Stimulated activated naive B cell treated with anti-CD40 and anti-IgM and Interleukin-4, amounts not matched to agents 10 μg/mL and 1 μg/mL and 100 μg/mL, for 72 hours (primary cell): ENCODE measurements around the gene GHITM.

Experiments used
- ATAC-seq, 2 donors: fragments of 150-1000 bp; cut with Tn5 transposase; replicated peaks; 2 replicates each; pipeline ENCODE4 v1.10.0; 2021; ENCODE audit warnings: moderate library complexity in 1 of 2
- DNase-seq: peaks from one replicate; pipeline ENCODE4 v3.0.0; 2021
- H3K27ac Mint-ChIP-seq: one replicate; pipeline ENCODE4 v1.8.0; 2022; ENCODE audit warnings: mild to moderate bottlenecking, mixed read lengths
- H3K27me3 Mint-ChIP-seq, 2 donors: one replicate each; pipeline ENCODE4 v1.8.0; 2022; ENCODE audit warnings: mixed read lengths in 2 of 2
- H3K36me3 Mint-ChIP-seq, 2 donors: one replicate each; pipeline ENCODE4 v1.8.0; 2022; ENCODE audit warnings: mixed read lengths in 2 of 2, mild to moderate bottlenecking in 1 of 2
- H3K4me1 Mint-ChIP-seq, 2 donors: one replicate each; pipeline ENCODE4 v1.8.0; 2022; ENCODE audit warnings: mixed read lengths in 2 of 2, mild to moderate bottlenecking in 1 of 2
- H3K4me3 Mint-ChIP-seq, 2 donors: one replicate each; pipeline ENCODE4 v1.8.0; 2022; ENCODE audit warnings: mild to moderate bottlenecking in 2 of 2, mixed read lengths in 2 of 2, moderate library complexity in 1 of 2
- H3K9me3 Mint-ChIP-seq, 2 donors: one replicate each; pipeline ENCODE4 v1.8.0; 2022; ENCODE audit warnings: mixed read lengths in 2 of 2, mild to moderate bottlenecking in 1 of 2

Gene GHITM

DNA sequence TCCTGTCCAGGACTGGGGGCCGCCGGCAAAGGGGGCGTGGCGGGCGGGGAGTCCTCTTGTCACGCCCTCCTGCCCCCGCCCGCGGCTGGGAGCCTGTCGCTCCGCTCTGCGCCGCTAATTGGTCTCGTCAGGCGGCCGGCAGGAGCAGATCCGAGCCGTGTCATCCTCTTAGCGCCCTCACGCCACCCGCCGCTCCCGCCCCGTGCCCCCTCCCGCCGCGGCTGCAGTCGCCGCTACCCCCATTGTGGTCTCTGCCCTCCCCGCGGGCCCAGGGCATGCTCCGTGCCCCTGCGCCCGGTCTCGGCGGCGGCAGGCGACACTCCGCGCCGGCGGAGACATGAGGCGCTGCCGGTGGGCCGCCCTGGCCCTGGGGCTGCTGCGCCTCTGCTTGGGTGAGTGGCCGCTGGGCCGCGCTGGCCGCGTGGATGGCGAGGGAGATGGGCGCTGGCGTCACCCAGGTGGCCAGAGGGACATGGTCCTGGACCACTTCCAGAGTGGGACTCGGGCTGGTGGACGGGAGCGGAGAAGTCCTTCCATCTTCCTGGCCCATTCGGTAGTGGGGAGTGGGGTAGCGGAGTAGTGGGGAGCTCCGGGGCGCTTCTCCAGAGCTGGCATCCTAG lies 55.2 kb downstream of the GHITM start, which contains the start of gene CDHR1:
TSS of gene CDHR1 (plus strand) at position 114 of the 620 bp plus-strand sequence. CDS start at position 338, 224 bp downstream.
- H3K36me3 Mint-ChIP-seq = no peaks in the 10 kb centered on the region
- ATAC-seq (peak; percentile 79 to 81), DNase-seq (no peak)
- no peaks in the 10 kb centered on the region for H3K9me3 Mint-ChIP-seq
- H3K4me1 Mint-ChIP-seq = peaks cover 4 to 5% of the 10 kb centered on the region in 2 donors
- peak within 1 kb of the TSS; percentile 74 to 75 for H3K4me3 Mint-ChIP-seq
- peaks cover 53 to 70% of the 10 kb centered on the region in 2 donors for H3K27me3 Mint-ChIP-seq
- H3K27ac Mint-ChIP-seq = no peak within 1 kb of the TSS

DNA sequence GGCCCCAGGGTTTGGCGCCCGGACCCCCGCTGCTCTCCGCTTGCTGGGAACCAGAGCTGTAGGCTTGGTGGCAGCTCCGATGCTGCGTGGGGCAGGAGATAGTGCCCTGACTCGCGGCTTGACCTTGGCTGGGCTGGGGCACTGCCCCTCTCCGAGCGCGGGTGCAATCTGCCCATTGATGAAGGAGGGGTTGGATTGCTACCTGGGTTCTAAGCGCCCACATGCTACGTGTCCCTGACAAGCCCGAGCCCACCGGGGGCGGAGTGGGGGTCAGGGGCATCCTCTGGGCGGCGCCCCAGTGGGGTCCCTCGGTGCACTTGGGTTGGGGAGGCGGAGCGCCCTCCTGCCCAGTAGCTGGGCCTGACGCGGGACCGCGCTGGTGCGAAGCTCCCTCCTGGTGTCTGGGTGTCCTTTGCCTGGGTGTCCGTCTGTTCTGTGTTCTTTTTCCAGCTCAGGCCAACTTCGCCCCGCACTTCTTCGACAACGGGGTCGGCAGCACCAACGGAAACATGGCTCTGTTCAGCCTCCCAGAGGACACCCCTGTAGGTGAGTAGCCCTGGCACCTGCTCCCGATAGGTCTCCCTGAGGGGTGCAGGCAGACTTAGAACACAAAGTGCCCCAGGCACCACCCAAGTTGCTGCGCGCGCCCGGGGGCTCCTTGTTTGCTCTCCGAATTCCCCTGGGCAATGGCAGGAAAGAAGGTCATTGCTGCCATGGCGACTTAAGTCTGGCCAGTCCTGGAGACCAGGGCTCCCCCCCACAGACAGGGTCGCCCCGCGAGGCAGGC lies 55.9 kb downstream of the GHITM start:
- peak overlapping the region; percentile 74 to 75 for H3K4me3 Mint-ChIP-seq
- no peak overlapping the region for H3K27ac Mint-ChIP-seq
- peaks cover 55 to 71% of the 10 kb centered on the region in 2 donors for H3K27me3 Mint-ChIP-seq
- peaks cover 4 to 5% of the 10 kb centered on the region in 2 donors for H3K4me1 Mint-ChIP-seq
- no peak for DNase-seq
- no peaks in the 10 kb centered on the region for H3K36me3 Mint-ChIP-seq
- ATAC-seq = peak in 1 of 2 donors; percentile 7
- no peaks in the 10 kb centered on the region for H3K9me3 Mint-ChIP-seq

DNA sequence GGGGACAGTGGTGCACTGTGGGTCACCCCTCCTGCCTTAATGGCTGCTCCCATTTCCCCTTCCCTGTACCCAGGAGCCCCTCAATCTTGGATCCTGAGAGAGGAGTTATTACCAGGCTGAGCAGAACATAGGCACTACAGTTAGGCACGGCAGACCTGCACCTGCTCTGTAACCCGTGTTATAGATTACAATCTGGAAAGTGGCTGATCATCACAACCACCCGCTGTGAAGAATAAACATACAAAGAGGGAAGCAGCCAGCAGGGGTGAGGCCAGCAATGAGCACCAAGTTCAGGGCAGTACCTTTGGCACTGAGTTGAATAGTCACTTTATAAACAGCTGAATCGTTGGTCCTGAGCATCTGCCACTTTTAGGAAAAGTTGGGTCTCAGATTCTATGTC lies 56.8 kb downstream of the GHITM start:
- H3K27me3 Mint-ChIP-seq = peaks cover 57 to 73% of the 10 kb centered on the region in 2 donors
- ATAC-seq = peak in 1 of 2 donors; percentile 17
- H3K4me1 Mint-ChIP-seq = peaks cover 4 to 5% of the 10 kb centered on the region in 2 donors
- H3K36me3 Mint-ChIP-seq = no peaks in the 10 kb centered on the region
- H3K4me3 Mint-ChIP-seq = no peak overlapping the region
- H3K9me3 Mint-ChIP-seq = no peaks in the 10 kb centered on the region
- H3K27ac Mint-ChIP-seq = no peak overlapping the region
- no peak for DNase-seq

DNA sequence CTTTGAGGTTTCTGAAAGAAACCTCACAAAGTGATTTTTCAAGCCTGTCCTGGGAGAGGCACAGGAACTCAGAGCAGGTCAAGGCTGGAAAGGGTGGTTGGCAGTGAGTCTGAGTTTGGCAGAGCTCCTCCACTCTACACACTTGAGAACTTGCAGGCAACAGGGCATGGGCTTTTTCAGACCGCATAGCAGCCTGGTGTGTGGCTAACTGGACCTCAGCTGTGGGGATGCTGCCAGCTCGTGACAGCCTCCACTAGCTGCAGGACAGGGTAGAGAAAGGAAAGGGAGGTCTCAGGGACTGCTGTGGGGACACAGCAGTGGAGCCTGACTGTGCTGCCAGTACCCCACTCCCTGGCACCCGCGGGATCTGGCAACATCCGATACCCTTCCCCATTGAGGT lies 57.6 kb downstream of the GHITM start:
- peaks cover 52 to 66% of the 10 kb centered on the region in 2 donors for H3K27me3 Mint-ChIP-seq

DNA sequence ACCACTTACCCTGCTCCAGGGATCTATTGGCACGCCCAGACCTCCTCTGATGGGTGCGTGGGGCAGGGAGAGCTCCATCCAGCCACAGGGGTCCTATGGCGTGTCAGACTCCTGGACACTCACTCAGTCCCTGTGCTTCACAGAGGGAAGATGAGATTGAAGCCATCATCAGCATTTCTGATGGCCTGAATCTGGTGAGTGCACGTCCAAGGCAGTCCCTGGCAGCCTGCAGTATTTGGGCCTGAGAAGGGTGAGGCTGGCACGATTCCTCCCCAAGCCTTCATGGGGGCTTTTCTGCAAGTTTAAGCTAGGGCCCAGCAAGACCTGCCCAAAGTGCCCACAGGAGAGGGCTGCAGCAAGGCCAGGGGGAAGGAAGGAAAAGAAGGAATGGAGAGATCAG lies 58.3 kb downstream of the GHITM start:
- H3K4me1 Mint-ChIP-seq = peaks cover 4 to 5% of the 10 kb centered on the region in 2 donors
- no peak overlapping the region for H3K4me3 Mint-ChIP-seq
- H3K36me3 Mint-ChIP-seq = no peaks in the 10 kb centered on the region
- H3K9me3 Mint-ChIP-seq = no peaks in the 10 kb centered on the region
- peaks cover 46 to 59% of the 10 kb centered on the region in 2 donors for H3K27me3 Mint-ChIP-seq
- no peak for ATAC-seq
- DNase-seq = no peak
- H3K27ac Mint-ChIP-seq = no peak overlapping the region

More for the DNA sequence above, 57.6 kb downstream of the GHITM start:
- no peaks in the 10 kb centered on the region for H3K9me3 Mint-ChIP-seq
- DNase-seq (no peak), ATAC-seq (no peak)
- H3K4me3 Mint-ChIP-seq = no peak overlapping the region
- peaks cover 4 to 5% of the 10 kb centered on the region in 2 donors for H3K4me1 Mint-ChIP-seq
- H3K27ac Mint-ChIP-seq = no peak overlapping the region
- no peaks in the 10 kb centered on the region for H3K36me3 Mint-ChIP-seq

DNA sequence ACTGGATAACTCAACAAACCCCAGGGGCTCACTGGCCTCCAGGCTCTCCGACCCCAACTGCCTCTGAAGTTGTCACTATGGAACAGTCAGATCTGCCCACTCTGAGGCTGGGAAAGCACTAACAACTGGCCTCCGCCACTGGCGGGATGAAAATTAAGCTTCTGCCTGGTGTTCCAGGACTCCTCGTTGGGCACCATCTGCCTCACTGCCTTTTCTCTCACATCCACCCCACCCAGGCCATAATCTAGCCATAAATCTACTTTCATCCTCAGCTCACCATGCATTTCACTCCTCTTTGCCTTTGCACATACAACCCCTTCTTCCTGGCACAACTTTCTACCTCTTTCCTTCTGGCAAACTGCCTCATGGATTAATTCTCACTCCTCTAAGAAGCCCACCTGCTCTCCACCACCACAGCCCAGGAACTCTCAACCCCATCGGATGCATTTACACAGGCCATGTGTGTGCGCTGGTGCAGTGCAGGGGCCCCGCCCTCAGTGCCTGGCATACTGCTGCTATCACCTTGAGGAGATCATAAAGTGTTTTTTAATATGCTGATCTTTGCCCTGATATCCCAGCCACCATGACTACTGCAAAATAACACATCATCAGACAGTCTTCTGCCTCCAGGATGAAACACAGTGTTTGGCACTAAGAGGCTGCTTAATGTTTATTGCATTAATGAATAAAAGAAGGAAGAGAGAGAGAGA lies 59.1 kb downstream of the GHITM start:
- DNase-seq (no peak), ATAC-seq (no peak)
- Mint-ChIP-seq H3K27me3 (peaks cover 43 to 52% of the 10 kb centered on the region in 2 donors), H3K27ac (no peak overlapping the region), H3K9me3 (no peaks in the 10 kb centered on the region), H3K36me3 (no peaks in the 10 kb centered on the region), H3K4me1 (peaks cover 4 to 5% of the 10 kb centered on the region in 2 donors), H3K4me3 (no peak overlapping the region)

DNA sequence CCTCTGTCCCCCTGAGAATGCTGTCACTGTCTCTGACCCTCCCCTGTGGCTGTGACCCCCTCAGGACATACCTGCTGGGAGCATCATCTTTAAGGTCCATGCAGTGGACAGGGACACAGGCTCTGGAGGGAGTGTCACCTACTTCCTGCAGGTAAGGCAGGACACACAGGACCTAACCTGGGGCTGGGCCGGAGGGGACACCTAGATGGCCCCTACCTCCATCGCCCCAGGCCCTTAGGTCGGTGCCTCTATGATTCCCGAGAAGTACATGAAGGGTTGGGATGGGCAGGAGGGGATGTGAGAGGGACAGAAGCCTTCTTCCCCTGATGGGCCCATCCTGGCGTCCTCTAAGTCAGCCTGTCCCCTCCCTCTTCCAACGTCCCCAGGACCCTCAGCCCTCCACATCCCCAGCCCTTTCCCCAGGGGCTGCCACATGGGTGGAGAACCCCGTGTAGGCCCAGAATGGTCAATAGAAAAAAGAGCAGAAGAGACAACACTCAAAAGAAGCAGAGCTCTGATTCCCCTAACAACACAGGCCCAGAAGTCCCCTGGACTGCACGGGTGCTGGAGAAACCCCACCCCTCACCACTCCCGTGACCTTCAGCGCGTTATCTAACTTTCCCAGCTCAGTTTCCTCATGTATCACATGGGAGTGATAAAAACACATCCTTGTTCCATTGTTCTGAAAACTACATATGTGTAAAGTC lies 61.4 kb downstream of the GHITM start:
- peak overlapping the region; percentile 5 for H3K27ac Mint-ChIP-seq
- no peaks in the 10 kb centered on the region for H3K9me3 Mint-ChIP-seq

DNA sequence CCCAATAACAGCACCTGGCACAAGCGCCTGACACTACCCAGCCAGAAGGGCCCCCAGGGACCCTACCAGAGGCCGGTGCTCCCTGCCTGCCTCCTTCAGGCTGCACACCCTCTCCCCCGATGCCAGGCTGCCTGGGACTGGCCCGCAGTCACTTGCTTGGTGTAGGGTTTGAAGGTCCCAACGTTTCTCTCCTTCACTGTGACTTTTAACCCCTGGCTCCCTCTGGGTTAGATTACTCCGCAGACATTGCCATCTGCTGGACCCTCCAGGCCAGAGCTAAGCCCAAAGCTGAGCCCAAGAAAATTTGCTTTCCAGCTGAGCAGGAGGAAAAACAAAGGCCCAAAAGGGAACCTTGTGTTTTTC lies 61.9 kb downstream of the GHITM start:
- no peaks in the 10 kb centered on the region for H3K36me3 Mint-ChIP-seq
- no peak overlapping the region for H3K4me3 Mint-ChIP-seq
- H3K9me3 Mint-ChIP-seq = no peaks in the 10 kb centered on the region
- H3K27me3 Mint-ChIP-seq = peaks cover 39 to 41% of the 10 kb centered on the region in 2 donors
- peaks cover 0 to 4% of the 10 kb centered on the region in 2 donors for H3K4me1 Mint-ChIP-seq
- no peak for DNase-seq
- peak in 1 of 2 donors; percentile 25 for ATAC-seq
- H3K27ac Mint-ChIP-seq = no peak overlapping the region

More for the DNA sequence above, 61.4 kb downstream of the GHITM start:
- no peak overlapping the region for H3K4me3 Mint-ChIP-seq
- no peak for ATAC-seq
- H3K4me1 Mint-ChIP-seq = peaks cover 0 to 4% of the 10 kb centered on the region in 2 donors
- no peak for DNase-seq
- no peaks in the 10 kb centered on the region for H3K36me3 Mint-ChIP-seq
- peaks cover 42 to 43% of the 10 kb centered on the region in 2 donors for H3K27me3 Mint-ChIP-seq

DNA sequence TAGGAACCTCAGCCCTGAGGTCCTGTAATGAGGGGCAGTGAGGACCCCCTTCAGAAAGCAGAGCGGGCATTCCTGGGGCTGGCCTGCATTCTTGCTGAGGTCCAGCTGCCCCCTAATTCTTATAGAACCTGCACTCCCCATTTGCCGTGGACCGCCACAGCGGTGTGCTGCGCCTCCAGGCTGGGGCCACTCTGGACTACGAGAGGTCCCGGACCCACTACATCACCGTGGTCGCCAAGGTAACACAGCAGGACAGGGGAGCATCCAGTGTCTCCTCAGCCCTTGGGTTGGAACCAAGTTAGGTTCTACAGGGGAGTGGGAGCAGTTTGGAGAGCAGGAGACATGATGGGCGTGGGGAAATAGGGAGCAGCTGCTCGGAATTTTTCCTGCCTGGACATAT lies 62.4 kb downstream of the GHITM start:
- ATAC-seq (no peak), DNase-seq (no peak)
- no peak overlapping the region for H3K4me3 Mint-ChIP-seq
- H3K4me1 Mint-ChIP-seq = peaks cover 0 to 4% of the 10 kb centered on the region in 2 donors
- H3K27me3 Mint-ChIP-seq = peaks cover 35 to 39% of the 10 kb centered on the region in 2 donors
- H3K9me3 Mint-ChIP-seq = no peaks in the 10 kb centered on the region
- H3K36me3 Mint-ChIP-seq = no peaks in the 10 kb centered on the region
- H3K27ac Mint-ChIP-seq = no peak overlapping the region

DNA sequence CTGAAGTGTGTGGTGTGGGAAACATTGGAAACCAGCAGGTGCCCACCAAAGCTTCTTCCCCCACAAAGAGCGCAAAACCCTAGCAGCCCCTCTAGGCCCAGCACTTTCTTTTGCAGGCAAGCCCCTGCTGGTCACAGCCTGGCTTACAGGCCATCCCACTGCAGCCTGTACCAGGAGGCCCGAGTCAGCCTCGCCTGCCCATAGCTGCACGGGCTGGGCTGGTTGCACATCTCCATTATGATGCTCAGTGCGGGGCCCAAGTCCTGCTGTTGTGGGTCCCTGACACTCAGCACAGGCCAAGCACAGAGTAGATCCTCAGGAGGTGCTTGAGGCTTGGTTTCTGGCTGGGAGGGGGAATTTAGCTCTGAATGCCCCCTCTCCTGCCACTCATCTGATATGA lies 63.0 kb downstream of the GHITM start:
- no peaks in the 10 kb centered on the region for H3K36me3 Mint-ChIP-seq

More for the DNA sequence above, 63.0 kb downstream of the GHITM start:
- Mint-ChIP-seq H3K4me1 (peaks cover 0 to 4% of the 10 kb centered on the region in 2 donors), H3K4me3 (no peak overlapping the region), H3K27me3 (peaks cover 35 to 38% of the 10 kb centered on the region in 2 donors), H3K27ac (no peak overlapping the region), H3K9me3 (no peaks in the 10 kb centered on the region)
- no peak for ATAC-seq
- no peak for DNase-seq
